ENCODE results near the gene THOP1.

THOP1 gene

GRCh38 chr19:2805261-2805900 is 20.1 kb downstream of the THOP1 start:
- Histone ChIP-seq H3K27ac (ENCODE audit: low read depth, low read length) (no peak overlapping the region), H4K20me1 (ENCODE audit: control insufficient read depth, insufficient read depth, low read depth, low read length) (no peaks in the 10 kb centered on the region), H3K9me3 (ENCODE audit: control insufficient read depth, insufficient read depth, low read length) (no peaks in the 10 kb centered on the region), H3K36me3 (ENCODE audit: control insufficient read depth, low read length) (peaks cover 87% of the 10 kb centered on the region), H3K9me2 (replicated peaks; ENCODE audit: control insufficient read depth, low read length) (no peaks in the 10 kb centered on the region), H3K4me2 (ENCODE audit: low read length) (no peak overlapping the region), H3K4me3 (ENCODE audit: low read length) (no peak overlapping the region), H3K4me1 (ENCODE audit: control insufficient read depth, low read length) (no peaks in the 10 kb centered on the region), H3F3A (ENCODE audit: control insufficient read depth, insufficient read depth) (no peaks in the 10 kb centered on the region), H3K79me2 (ENCODE audit: control insufficient read depth, low read length) (peaks cover 6% of the 10 kb centered on the region; the same call in 1 of the 2 replicates), H3K27me3 (ENCODE audit: control insufficient read depth, low read length) (no peaks in the 10 kb centered on the region)
- no peak for TF ChIP-seq CTCF (IDR thresholded peaks at IDR 0.05; ENCODE audit: low read depth, low read length, poor library complexity, severe bottlenecking)
- TF ChIP-seq EZH2phosphoT487 (IDR thresholded peaks at IDR 0.05; ENCODE audit: borderline replicate concordance, low read length): no peak

- no peaks in the 10 kb centered on the region for H3K9me3 ChIP-seq (ENCODE audit: control insufficient read depth, insufficient read depth, low read length)
- no peaks in the 10 kb centered on the region for H3K4me1 ChIP-seq (ENCODE audit: control insufficient read depth, low read length)
These were observed 20.8 kb downstream of the THOP1 start for GRCh38 chr19:2805991-2806649.

GRCh38 chr19:2806736-2807378 is 21.6 kb downstream of the THOP1 start:
- no peak overlapping the region for H3K4me3 ChIP-seq (ENCODE audit: low read length)
- no peak overlapping the region for H3K27ac ChIP-seq (ENCODE audit: low read depth, low read length)
- no peaks in the 10 kb centered on the region for H3K27me3 ChIP-seq (ENCODE audit: control insufficient read depth, low read length)
- no peaks in the 10 kb centered on the region for H3K9me3 ChIP-seq (ENCODE audit: control insufficient read depth, insufficient read depth, low read length)
- H3F3A ChIP-seq (ENCODE audit: control insufficient read depth, insufficient read depth): no peaks in the 10 kb centered on the region
- no peaks in the 10 kb centered on the region for H3K4me1 ChIP-seq (ENCODE audit: control insufficient read depth, low read length)
- peaks cover 5% of the 10 kb centered on the region; the same call in 1 of the 2 replicates for H3K79me2 ChIP-seq (ENCODE audit: control insufficient read depth, low read length)
- H3K9me2 ChIP-seq (replicated peaks; ENCODE audit: control insufficient read depth, low read length): no peaks in the 10 kb centered on the region
- no peak for TF ChIP-seq CTCF (IDR thresholded peaks at IDR 0.05; ENCODE audit: low read depth, low read length, poor library complexity, severe bottlenecking)
- TF ChIP-seq EZH2phosphoT487 (IDR thresholded peaks at IDR 0.05; ENCODE audit: borderline replicate concordance, low read length): no peak
- peaks cover 86% of the 10 kb centered on the region for H3K36me3 ChIP-seq (ENCODE audit: control insufficient read depth, low read length)
- no peaks in the 10 kb centered on the region for H4K20me1 ChIP-seq (ENCODE audit: control insufficient read depth, insufficient read depth, low read depth, low read length)
- no peak overlapping the region for H3K4me2 ChIP-seq (ENCODE audit: low read length)

More at GRCh38 chr19:2805991-2806649, 20.8 kb downstream of the THOP1 start:
- H3F3A ChIP-seq (ENCODE audit: control insufficient read depth, insufficient read depth): no peaks in the 10 kb centered on the region
- H3K4me2 ChIP-seq (ENCODE audit: low read length): no peak overlapping the region
- no peaks in the 10 kb centered on the region for H3K27me3 ChIP-seq (ENCODE audit: control insufficient read depth, low read length)
- no peak overlapping the region for H3K4me3 ChIP-seq (ENCODE audit: low read length)
- H3K27ac ChIP-seq (ENCODE audit: low read depth, low read length): no peak overlapping the region
- H4K20me1 ChIP-seq (ENCODE audit: control insufficient read depth, insufficient read depth, low read depth, low read length): no peaks in the 10 kb centered on the region
- TF ChIP-seq CTCF (IDR thresholded peaks at IDR 0.05; ENCODE audit: low read depth, low read length, poor library complexity, severe bottlenecking): no peak
- TF ChIP-seq EZH2phosphoT487 (IDR thresholded peaks at IDR 0.05; ENCODE audit: borderline replicate concordance, low read length): no peak
- H3K36me3 ChIP-seq (ENCODE audit: control insufficient read depth, low read length): peaks cover 87% of the 10 kb centered on the region
- H3K9me2 ChIP-seq (replicated peaks; ENCODE audit: control insufficient read depth, low read length): no peaks in the 10 kb centered on the region
- peaks cover 6% of the 10 kb centered on the region; the same call in 1 of the 2 replicates for H3K79me2 ChIP-seq (ENCODE audit: control insufficient read depth, low read length)
